Stimulated activated CD8-positive, alpha-beta memory T cell treated with anti-CD3 and anti-CD28 coated beads, Interleukin-7, amount 100 ng/mL, for 48 hours (primary cell): ENCODE data around the gene C12orf76.
"Not testable (repeated sequence)": the region's sequence is repeated elsewhere in the genome, so short reads cannot be mapped to it uniquely, and the experiment has no call there.

Source experiments
- DNase-seq, 2 donors: peaks; one replicate each; pipeline ENCODE4 v3.0.0-alpha.2; 2020; ENCODE audit warnings: low read depth in 1 of 2; ENCODE audit errors: extremely low read depth in 1 of 2

The C12orf76 gene

GRCh38 chr12:110065540-110065939, 17.2 kb upstream of the C12orf76 start:
- DNase-seq = no peak

GRCh38 chr12:110062241-110062640, 13.9 kb upstream of the C12orf76 start:
- DNase-seq = no peak

- DNase-seq = no peak
Observed at GRCh38 chr12:110059651-110060000, 11.3 kb upstream of the C12orf76 start.

- no peak for DNase-seq
Observed at GRCh38 chr12:110058875-110059615, 10.7 kb upstream of the C12orf76 start.

- not testable (repeated sequence) for DNase-seq
Observed at GRCh38 chr12:110056643-110057042, 8.3 kb upstream of the C12orf76 start.

- DNase-seq = not testable (repeated sequence)
Observed at GRCh38 chr12:110055375-110056352, 7.3 kb upstream of the C12orf76 start.

- no peak for DNase-seq
Observed at GRCh38 chr12:110050927-110051326, 2.6 kb upstream of the C12orf76 start.

- DNase-seq = not testable (repeated sequence)
Observed at GRCh38 chr12:110049666-110050065, 1.3 kb upstream of the C12orf76 start.

- DNase-seq = not testable (repeated sequence)
Observed at GRCh38 chr12:110049034-110049433, 712 bp upstream of the C12orf76 start.

GRCh38 chr12:110047297-110047940, 903 bp downstream of the C12orf76 start:
- DNase-seq = no peak

GRCh38 chr12:110046451-110047187, 1.7 kb downstream of the C12orf76 start:
- no peak for DNase-seq

- no peak for DNase-seq
Observed at GRCh38 chr12:110042264-110042663, 6.1 kb downstream of the C12orf76 start.

- no peak for DNase-seq
Observed at GRCh38 chr12:110039085-110039807, 9.1 kb downstream of the C12orf76 start.

- no peak for DNase-seq
Observed at GRCh38 chr12:110038741-110039084, 9.6 kb downstream of the C12orf76 start.

- DNase-seq = no peak
Observed at GRCh38 chr12:110037315-110037714, 11.0 kb downstream of the C12orf76 start.

GRCh38 chr12:110035534-110036104, 12.7 kb downstream of the C12orf76 start:
- DNase-seq = no peak

- no peak for DNase-seq
Observed at GRCh38 chr12:110033888-110034287, 14.4 kb downstream of the C12orf76 start.

GRCh38 chr12:110029290-110029815, 19.0 kb downstream of the C12orf76 start:
- no peak for DNase-seq

- no peak for DNase-seq
Observed at GRCh38 chr12:110028323-110028722, 20.0 kb downstream of the C12orf76 start.
